Dedifferentiated amniotic fluid mesenchymal stem cell (primary cell): ENCODE results near the gene KCTD18.

Experiments
- DNase-seq: peaks from one replicate; pipeline ENCODE4 v3.0.0-alpha.2; 2016; ENCODE audit errors: extremely low spot score

KCTD18 gene

GRCh38 chr2:200484934-200485333 is 24.9 kb downstream of the KCTD18 start:
- DNase-seq, result no peak

DNA sequence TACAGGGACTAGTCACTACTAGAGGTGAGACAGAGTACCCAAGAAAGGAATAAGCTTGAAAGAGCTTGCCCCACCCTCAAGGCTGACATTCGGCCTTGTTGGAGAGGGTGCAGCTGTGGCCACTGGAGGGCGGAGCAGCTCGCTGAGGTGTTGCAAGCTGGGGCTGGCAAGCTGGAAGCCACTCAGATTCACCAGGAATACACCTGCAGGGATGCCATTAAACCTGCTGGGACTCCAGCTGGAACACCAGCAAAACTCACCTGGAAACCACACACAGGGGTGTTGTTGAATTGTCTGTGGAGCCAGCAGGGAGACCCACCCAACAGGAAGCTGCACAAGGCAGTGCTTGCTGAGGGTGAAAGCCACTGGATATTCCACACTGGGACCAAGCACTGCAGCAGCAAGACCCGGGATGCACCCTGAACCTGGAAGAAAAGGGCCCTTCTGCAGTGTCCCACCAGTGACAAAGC is 26.1 kb downstream of the KCTD18 start:
- DNase-seq, result no peak

DNA sequence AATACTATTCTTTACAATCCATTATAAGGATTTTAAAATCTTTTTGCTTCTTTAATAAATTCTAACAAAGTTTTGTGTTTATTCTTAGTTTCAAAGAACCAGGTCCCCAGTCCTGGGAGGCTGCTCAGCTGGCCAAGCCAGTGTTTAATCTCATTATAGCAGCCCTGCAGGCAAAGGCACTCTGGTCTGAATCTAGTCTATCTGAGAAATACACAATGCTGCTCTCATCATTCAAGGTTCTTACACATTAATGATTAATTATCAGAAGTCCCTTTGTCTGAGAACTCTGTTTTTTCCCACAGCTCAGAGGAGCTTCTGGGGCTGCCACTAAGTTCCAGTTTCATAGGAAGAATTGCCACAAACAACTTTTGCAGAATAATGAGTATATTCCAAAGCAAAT is 27.7 kb downstream of the KCTD18 start:
- DNase-seq, result no peak

GRCh38 chr2:200479692-200480265 is 30.1 kb downstream of the KCTD18 start:
- peak; percentile 28 for DNase-seq

- DNase-seq, result no peak
Observed at GRCh38 chr2:200477667-200478131, 32.2 kb downstream of the KCTD18 start.

GRCh38 chr2:200476836-200477235 is 33.0 kb downstream of the KCTD18 start:
- DNase-seq, result no peak

- DNase-seq, result no peak
Observed at GRCh38 chr2:200475795-200476194, 34.1 kb downstream of the KCTD18 start.

GRCh38 chr2:200472853-200473464 is 36.9 kb downstream of the KCTD18 start:
- no peak for DNase-seq

GRCh38 chr2:200471928-200472645 is 37.8 kb downstream of the KCTD18 start:
- DNase-seq, result no peak

DNA sequence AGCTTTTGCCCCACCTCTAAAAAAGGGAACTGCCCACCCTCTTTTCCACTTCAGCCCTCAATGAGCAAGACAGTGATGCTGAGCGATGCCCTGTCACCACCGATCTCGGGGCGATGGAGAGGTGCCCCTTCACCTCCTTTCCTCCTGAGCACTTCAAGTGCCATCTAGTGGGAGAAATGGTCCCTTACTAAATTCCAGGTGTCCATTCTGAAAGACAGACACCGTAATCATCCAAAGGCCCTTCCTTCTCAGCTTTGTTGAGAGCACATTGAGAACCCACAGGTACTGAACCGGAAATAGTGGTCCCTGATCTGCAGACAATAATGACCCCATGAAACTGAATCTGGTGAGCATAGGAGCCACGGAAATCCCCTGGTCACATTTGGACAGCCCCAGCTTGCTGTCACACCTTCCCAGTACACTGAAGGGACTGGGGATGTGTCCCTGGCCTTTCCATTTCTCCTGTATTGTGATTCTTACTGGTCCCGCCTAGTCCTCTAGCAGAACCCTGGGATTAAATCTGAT is 38.5 kb downstream of the KCTD18 start:
- DNase-seq, result no peak

DNA sequence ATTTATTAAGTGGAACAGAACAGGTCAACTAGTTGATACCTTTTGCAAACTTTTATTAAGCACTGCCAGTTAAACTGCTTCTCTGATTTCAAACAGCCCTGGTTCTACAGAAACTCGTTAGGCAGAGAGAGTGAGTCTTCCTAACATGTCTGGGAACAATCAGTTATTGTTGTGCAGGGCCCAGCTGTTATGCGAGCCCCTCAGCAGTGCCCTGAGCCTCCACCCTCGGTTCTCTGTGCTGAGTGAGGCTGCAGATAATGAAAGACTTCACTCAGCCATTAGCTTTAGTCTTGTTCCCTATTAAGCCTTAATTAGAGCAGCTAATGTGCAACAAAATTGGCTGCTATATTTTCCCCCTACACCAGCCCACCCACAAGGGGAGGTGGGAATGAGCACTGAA is 39.6 kb downstream of the KCTD18 start:
- no peak for DNase-seq

DNA sequence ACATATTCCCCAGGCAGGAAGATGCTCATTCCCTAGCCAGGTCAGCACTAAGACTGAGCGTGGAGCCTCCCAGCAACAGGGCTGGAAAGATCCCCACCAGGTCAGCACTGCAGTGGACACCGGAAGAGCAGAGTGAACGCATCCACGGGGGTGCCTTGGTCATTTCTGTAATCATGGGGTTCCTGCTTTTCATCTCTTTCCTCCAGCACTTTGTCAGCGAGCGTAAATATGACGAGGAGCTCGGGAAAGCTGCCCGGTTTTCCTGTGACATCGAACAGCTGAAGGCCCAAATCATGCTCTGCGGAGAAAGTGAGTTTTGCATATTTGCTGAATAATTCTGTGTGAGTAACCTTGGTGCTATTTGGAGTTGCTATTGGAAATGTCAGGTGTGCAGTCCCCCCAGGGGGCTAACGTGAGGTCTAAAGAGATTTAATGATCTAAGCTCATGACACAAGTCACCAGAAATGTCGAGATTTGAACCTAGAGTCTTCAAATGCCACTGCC is 40.1 kb downstream of the KCTD18 start:
- DNase-seq, result no peak

DNA sequence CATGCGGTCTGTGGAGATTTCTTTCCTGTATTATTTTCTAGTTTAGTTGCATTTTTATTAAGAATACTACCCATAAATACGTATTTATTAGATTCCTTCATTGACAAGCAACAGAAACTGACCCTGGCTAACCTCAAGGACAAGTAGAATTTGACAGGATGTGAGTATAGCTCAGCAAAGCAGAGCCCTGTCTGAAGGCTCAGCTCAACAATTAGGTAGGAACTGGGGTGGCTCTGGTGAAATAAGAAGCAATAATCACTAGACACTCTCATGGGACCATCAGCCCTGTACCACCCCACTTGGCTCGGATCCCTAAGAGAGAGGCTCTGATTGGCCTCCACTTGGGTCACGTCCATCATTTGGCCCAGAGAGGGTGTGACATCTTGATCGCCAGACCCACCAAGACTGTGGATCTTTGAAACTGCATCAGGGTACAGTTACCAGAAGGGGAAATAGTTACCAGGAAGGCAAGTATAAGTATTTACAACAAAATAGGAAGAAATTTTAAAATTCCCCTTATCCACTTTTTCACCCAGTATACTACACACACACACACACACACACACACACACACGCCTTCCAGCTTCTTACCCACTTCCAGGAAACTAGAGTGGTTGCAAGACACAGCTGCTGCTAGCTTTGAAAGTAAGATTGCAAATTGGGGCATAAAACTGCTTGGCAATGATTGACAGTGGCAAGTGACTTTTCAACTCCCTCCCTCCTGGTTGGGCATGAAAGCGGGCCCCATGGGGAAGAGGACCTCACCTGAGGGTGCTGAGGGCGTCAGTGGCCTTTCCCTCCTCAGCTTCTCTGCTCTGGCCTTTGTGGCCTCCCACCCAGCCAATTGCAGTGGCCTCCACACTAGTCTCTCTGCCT is 41.8 kb downstream of the KCTD18 start:
- no peak for DNase-seq

DNA sequence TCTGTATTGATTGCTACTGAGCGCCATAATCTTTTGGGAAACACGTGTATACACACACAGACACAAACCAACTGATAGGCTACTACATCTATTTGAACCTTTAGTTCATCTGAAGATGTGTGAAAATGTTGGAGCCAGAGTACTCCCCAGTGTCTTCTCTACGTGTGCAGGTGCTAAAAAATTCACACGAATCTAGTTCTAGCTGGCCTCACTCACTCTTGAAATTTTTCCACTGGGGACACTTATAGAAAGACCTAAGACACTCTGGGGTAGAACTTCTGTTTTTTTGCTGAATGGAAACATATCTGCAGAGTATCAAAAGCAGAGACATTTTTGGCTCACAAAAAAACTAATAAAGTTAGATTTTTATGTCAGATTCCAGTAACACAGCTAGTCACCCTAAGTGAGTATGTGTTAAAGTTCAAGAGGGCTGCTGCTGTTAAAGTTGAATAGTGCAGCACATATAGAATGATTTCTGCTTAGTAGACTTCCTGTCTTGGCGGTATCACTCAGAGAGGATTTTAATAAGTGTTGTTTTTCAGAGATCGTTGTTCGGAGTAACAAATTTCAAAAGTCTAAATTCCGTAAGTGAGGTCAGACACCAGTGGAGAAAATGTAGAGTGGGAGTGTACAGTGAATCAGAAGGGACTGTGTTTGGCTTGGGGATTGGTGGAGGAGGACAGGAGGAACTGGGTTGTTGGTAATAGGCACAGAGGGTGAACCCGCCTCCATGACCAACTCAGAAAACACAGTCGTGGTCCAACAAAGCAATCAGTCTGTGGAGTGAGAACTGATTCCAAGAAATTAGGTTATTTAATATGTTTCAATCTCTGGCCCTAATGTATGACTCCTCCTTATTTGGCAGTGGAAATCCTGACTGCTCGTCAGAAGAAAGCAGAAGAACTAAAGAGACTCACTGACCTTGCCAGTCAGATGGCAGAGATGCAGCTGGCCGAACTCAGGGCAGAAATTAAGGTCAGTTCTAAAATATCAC is 43.1 kb downstream of the KCTD18 start:
- no peak for DNase-seq

DNA sequence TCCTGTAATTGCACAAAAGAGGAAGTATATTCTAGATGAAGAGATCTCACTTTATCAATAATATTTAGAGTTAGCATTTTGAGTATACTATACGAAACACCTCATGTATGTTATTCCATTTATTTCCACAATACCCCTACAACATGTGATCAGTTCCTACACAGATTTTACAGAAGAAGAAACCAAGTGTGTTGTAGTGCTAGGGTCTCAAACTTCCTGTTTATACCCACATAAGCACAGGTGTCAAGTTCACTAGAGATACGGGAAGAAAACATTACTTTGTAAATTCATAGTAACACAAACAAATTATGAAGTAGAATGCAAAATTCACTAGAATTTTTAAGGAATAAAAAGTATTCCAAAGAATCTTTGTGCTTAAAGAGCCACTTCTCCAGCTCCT is 46.4 kb downstream of the KCTD18 start:
- no peak for DNase-seq

- DNase-seq, result no peak
Observed at GRCh38 chr2:200461846-200462710, 47.8 kb downstream of the KCTD18 start.

- no peak for DNase-seq
Observed at GRCh38 chr2:200459101-200459500, 50.8 kb downstream of the KCTD18 start.

GRCh38 chr2:200456567-200456966 is 53.3 kb downstream of the KCTD18 start:
- DNase-seq, result no peak

DNA sequence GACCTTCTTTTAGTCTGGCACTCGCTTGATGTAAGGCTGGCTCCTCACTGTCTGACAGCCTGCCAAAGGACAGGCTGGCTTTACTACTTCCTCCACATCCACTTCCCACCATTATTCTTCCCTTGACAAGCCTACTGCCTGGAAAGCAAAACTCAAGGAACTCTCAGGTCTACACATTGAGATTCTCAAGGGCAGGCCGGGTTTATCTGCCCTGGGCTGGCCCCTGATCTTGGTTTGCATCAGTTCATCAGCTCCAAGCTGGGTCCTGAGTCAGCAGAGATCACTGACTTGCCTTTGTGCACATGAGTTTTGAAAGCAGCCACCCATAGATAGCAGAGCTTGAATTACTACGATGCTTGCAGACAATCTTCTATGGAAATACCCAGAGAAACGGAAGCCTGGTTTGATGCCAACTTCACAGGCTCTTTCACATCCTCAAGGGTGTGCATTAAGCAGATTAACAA is 53.9 kb downstream of the KCTD18 start:
- DNase-seq, result no peak
